Adrenal gland (tissue), 12 donors: ENCODE results near the gene FAM107A. TPM values are rescaled to one million over a fixed set of nuclear protein-coding genes. Genes with fewer than 3 reads are reported as not detected.

Experiments used
- DNase-seq, 7 donors: peaks; one replicate each; pipeline ENCODE4 v3.0.0-alpha.2; 2019 to 2020
- H3K27ac ChIP-seq, 5 donors: fragments of 200-600 bp; sonication (generic) in 4 of 5; 1 replicate in 3 of 5; 2 replicates in 2 of 5; pipeline versions ENCODE4 v1.5.1 to v1.8.0; 2016 to 2020; ENCODE audit warnings: mild to moderate bottlenecking in 1 of 5
- H3K27me3 ChIP-seq: fragments of 200-600 bp; 2 replicates; pipeline ENCODE4 v1.8.0; 2021
- H3K36me3 ChIP-seq, 2 donors: fragments of 200-600 bp; replicated peaks in 1 of 2; 1 replicate in 1 of 2; 2 replicates in 1 of 2; pipeline versions ENCODE4 v1.5.1 to v1.8.0; 2018 to 2022
- H3K4me1 ChIP-seq, 2 donors: fragments of 200-600 bp; replicated peaks in 1 of 2; 1 replicate in 1 of 2; 2 replicates in 1 of 2; pipeline versions ENCODE4 v1.5.1 to v1.8.0; 2018 to 2021
- H3K4me3 ChIP-seq, 4 donors: fragments of 200-600 bp; sonication (generic) in 3 of 4; one replicate each; pipeline ENCODE4 v1.5.1; 2016 to 2018
- H3K9me3 ChIP-seq, 3 donors: fragments of 200-600 bp; sonication (generic) in 1 of 3; replicated peaks in 1 of 3; 1 replicate in 2 of 3; 2 replicates in 1 of 3; pipeline versions ENCODE4 v1.5.1 to v1.8.0; 2016 to 2021
- POLR2A ChIP-seq, 2 donors: fragments of 450-650 bp; IDR thresholded peaks; one replicate each; pipeline ENCODE4 v1.6.1; 2017; ENCODE audit warnings: antibody characterized with exemption in 2 of 2, mild to moderate bottlenecking in 2 of 2, moderate library complexity in 1 of 2
- WGBS, 4 donors: extraction: QIAGEN DNeasy Blood & Tissue Kit in 2 of 4; methylation state at CpG; one replicate each; pipeline versions ENCODE4 v1.1.5 to v1.1.7; 2013 to 2017; 5-methylcytosine and 5-hydroxymethylcytosine counted together
- intact Hi-C, 2 donors: fragments of 100-400 bp; cut with DNase I; formaldehyde crosslinking; loops; one replicate each; pipeline versions ENCODE4 v1.14.1 to v1.15.0; 2022 to 2023
- polyA plus RNA-seq, 3 donors: library from polyadenylated mRNA; stranded (reverse); fragments of 200-250 nt in 2 of 3; fragments of 350-450 nt in 1 of 3; fragmentation: Illumina TruSeq in 1 of 3; extraction: RNeasy Lipid Tissue Mini Kit (QIAGEN cat#74804) in 1 of 3; gene quantifications; one replicate each; pipeline ENCODE4 v1.2.3, GENCODE V29; 2013 to 2014
- total RNA-seq, 9 donors: library from RNA; depleted of rRNA in 4 of 9; stranded (reverse); fragments of >200 nt in 4 of 9; fragments of 120-200 nt in 1 of 9; fragmentation: NEBNext Ultra II Directional in 1 of 9; extraction: Animal tissue kit (Norgen Biotek cat#: 25700) in 1 of 9; gene quantifications; one replicate each; pipeline versions ENCODE4 v1.1.0 to v1.2.4, GENCODE V29; 2013 to 2023
- TF ChIP-seq, protein P1 (sequence below), 6 experiments: fragments of 450-650 bp in 4 of 6; fragments of 200-600 bp in 2 of 6; sonication (generic) in 1 of 6; IDR thresholded peaks; 1 replicate in 5 of 6; 2 replicates in 1 of 6; pipeline versions ENCODE4 v1.5.1 to v1.8.0; 2016 to 2021; ENCODE audit warnings: antibody characterized with exemption in 6 of 6, mild to moderate bottlenecking in 2 of 6, moderate library complexity in 1 of 6
- donor health status: healthy with polysubstance abuse.
- donor health status: Bipolar disorder and iron deficiency.
- donor health status: DM: yes; HTN: yes; CAD: no.
- donor health status: DM: no; HTN: no; CAD: no.
- donor health status: DM: no; HTN: no; CAD: no.
- donor health status: DM: yes; HTN: yes; CAD: no.

Gene FAM107A
- total and polyA plus RNA-seq, 12 donors, result 1.2 to 12.5 (median 5.8) TPM

DNA sequence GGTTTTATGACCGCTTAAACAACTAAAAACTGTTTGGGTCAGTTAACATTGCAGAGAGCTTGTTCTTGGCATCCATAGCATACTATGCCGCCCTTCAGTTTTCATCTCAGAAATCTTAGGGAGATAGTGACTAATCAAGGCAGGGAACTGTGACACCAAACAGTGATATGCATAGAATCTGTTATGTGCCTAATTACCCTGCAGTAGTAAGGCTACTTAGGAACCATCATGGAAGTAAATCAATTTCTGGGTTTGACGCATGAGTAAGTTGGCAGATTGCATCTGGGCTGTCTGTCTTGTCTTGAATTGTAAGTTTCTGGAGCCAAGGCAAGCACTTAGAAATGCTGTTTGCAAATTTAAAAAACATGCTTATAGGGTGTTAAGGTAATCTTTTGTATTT lies 62.8 kb downstream of the FAM107A start:
- peaks cover 0 to 18% of the 10 kb centered on the region in 2 donors for H3K36me3 ChIP-seq
- H3K27me3 ChIP-seq, result no peaks in the 10 kb centered on the region
- no peak for TF ChIP-seq POLR2A (IDR thresholded peaks at IDR 0.05)
- TF ChIP-seq, protein P1, sequence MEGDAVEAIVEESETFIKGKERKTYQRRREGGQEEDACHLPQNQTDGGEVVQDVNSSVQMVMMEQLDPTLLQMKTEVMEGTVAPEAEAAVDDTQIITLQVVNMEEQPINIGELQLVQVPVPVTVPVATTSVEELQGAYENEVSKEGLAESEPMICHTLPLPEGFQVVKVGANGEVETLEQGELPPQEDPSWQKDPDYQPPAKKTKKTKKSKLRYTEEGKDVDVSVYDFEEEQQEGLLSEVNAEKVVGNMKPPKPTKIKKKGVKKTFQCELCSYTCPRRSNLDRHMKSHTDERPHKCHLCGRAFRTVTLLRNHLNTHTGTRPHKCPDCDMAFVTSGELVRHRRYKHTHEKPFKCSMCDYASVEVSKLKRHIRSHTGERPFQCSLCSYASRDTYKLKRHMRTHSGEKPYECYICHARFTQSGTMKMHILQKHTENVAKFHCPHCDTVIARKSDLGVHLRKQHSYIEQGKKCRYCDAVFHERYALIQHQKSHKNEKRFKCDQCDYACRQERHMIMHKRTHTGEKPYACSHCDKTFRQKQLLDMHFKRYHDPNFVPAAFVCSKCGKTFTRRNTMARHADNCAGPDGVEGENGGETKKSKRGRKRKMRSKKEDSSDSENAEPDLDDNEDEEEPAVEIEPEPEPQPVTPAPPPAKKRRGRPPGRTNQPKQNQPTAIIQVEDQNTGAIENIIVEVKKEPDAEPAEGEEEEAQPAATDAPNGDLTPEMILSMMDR (IDR thresholded peaks at IDR 0.05), result no peak
- no peak overlapping the region for H3K27ac ChIP-seq
- no peaks in the 10 kb centered on the region for H3K9me3 ChIP-seq
- intact Hi-C loops, result no loop called here
- H3K4me1 ChIP-seq, result no peaks in the 10 kb centered on the region
- no peak for DNase-seq
- WGBS, 4 donors, result 85 to 90% (median 87%) methylated on average over 3 of the region's 3 CpGs
- no peak overlapping the region for H3K4me3 ChIP-seq

Other genes with a start within 250 kb of the FAM107A start
- gene PXK, start 244.5 kb downstream of the FAM107A start, total RNA-seq, result 10 to 100 TPM; 18.7 to 35.8 (median 25.4) TPM
- 10 to 100 TPM in 1 of 3 donors, 1 to 10 TPM in 2; 5.6 to 40.5 (median 7.6) TPM for gene PXK, start 244.5 kb downstream of the FAM107A start, polyA plus RNA-seq
- gene PDHB, start 143.6 kb downstream of the FAM107A start, total RNA-seq, result 100 to 1,000 TPM in 5 of 9 donors, 10 to 100 TPM in 4; 84.2 to 264 (median 107) TPM
- gene PDHB, start 143.6 kb downstream of the FAM107A start, polyA plus RNA-seq, result 100 to 1,000 TPM in 1 of 3 donors, 10 to 100 TPM in 2; 59.2 to 198 (median 84.8) TPM
- gene KCTD6, start 85.3 kb downstream of the FAM107A start, total RNA-seq, result 10 to 100 TPM in 4 of 9 donors, 1 to 10 TPM in 5; 7.2 to 17.9 (median 9.5) TPM
- 10 to 100 TPM; 15.4 to 19.9 (median 16.1) TPM for gene KCTD6, start 85.3 kb downstream of the FAM107A start, polyA plus RNA-seq
- gene ACOX2, start 40.2 kb downstream of the FAM107A start, total RNA-seq, result 10 to 100 TPM in 8 of 9 donors, 1 to 10 TPM in 1; 8.1 to 52.4 (median 29.1) TPM
- 10 to 100 TPM; 24.0 to 65.5 (median 56.4) TPM for gene ACOX2, start 40.2 kb downstream of the FAM107A start, polyA plus RNA-seq
- under 1 TPM in 2 of 9 donors, not detected in 7; 0.06 to 0.27 TPM for gene FAM3D, start 89.4 kb upstream of the FAM107A start, total RNA-seq
- gene FAM3D, start 89.4 kb upstream of the FAM107A start, polyA plus RNA-seq, result under 1 TPM in 2 of 3 donors, not detected in 1; 0.17 to 0.40 TPM